Heart left ventricle (tissue), 13 donors: ENCODE measurements around the gene PHF2.

Source experiments
- CTCF ChIP-seq, 12 donors: fragments of 200-600 bp; sonication (generic) in 4 of 12; IDR thresholded peaks; one replicate each; pipeline versions ENCODE4 v1.5.0 to v1.8.0; 2018 to 2022; ENCODE audit warnings: antibody characterized with exemption in 12 of 12, mild to moderate bottlenecking in 5 of 12
- POLR2A ChIP-seq, 2 donors: fragments of 450-650 bp; IDR thresholded peaks; one replicate each; pipeline ENCODE4 v1.6.1; 2017; ENCODE audit warnings: antibody characterized with exemption in 2 of 2, mild to moderate bottlenecking in 2 of 2, moderate library complexity in 2 of 2
- donor health status: ischemic (EF 13 %, LVEDD 7.1; RV severe dilation, severe dysfunction).
- donor health status: DM: no; HTN: yes; CAD: no.
- donor health status: DM: no; HTN: no; CAD: no.
- donor health status: ischemic (EF 25% LVEDD 6.9; RV normal size, moderate dysfunction).
- donor health status: ischemic (EF 25% LVEDD 5.7; RV mildly dilated, moderate dysfunction).
- donor health status: ischemic (EF 35%, LVEDD 5.7; RV mildly dilated, moderate dysfunction).
- donor health status: nonischemic (EF 11% LVEDD 7.7; RV severe dilation, severe dysfunction).
- donor health status: DM: yes; HTN: yes; CAD: no.
- donor health status: PGD.
- donor health status: ischemic (EF 29% LVEDD 5.4; RV normal size, mild dysfunction).
- donor health status: nonischemic (EF 23%, LVEDD 6.1; RV moderate dilation, normal function).

- TF ChIP-seq CTCF (IDR thresholded peaks at IDR 0.05) (no peak), POLR2A (IDR thresholded peaks at IDR 0.05) (no peak)
These were observed 85.2 kb downstream of the PHF2 start for GRCh38 chr9:93661591-93661990.
